ENCODE data around the gene INHBE.

The INHBE gene

GRCh38 chr12:57474862-57475261, 19.8 kb downstream of the INHBE start:
- no peak overlapping the region for H3K4me3 ChIP-seq (ENCODE audit: low read depth, low read length)
- in situ Hi-C loops (cut with HindIII; ENCODE audit: low sequenced_read_pairs) = loop anchor here (25.0 kb wide), 1 partner anchor 163 kb away; no protein-coding TSS in a partner anchor
- DNase-seq (ENCODE audit: low read depth) = no peak
- TF ChIP-seq, protein P1, sequence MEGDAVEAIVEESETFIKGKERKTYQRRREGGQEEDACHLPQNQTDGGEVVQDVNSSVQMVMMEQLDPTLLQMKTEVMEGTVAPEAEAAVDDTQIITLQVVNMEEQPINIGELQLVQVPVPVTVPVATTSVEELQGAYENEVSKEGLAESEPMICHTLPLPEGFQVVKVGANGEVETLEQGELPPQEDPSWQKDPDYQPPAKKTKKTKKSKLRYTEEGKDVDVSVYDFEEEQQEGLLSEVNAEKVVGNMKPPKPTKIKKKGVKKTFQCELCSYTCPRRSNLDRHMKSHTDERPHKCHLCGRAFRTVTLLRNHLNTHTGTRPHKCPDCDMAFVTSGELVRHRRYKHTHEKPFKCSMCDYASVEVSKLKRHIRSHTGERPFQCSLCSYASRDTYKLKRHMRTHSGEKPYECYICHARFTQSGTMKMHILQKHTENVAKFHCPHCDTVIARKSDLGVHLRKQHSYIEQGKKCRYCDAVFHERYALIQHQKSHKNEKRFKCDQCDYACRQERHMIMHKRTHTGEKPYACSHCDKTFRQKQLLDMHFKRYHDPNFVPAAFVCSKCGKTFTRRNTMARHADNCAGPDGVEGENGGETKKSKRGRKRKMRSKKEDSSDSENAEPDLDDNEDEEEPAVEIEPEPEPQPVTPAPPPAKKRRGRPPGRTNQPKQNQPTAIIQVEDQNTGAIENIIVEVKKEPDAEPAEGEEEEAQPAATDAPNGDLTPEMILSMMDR (IDR thresholded peaks at IDR 0.05; ENCODE audit: low read depth, low read length, missing control alignments) = no peak

- peak overlapping the region; percentile 15 for H3K4me3 ChIP-seq (ENCODE audit: low read depth, low read length)
- in situ Hi-C loops (cut with HindIII; ENCODE audit: low sequenced_read_pairs) = no loop called here
- TF ChIP-seq, protein P1 (IDR thresholded peaks at IDR 0.05; ENCODE audit: low read depth, low read length, missing control alignments) = no peak
- no peak for DNase-seq (ENCODE audit: low read depth)
Observed at GRCh38 chr12:57475271-57476161, 20.4 kb downstream of the INHBE start.

- TF ChIP-seq, protein P1 (IDR thresholded peaks at IDR 0.05; ENCODE audit: low read depth, low read length, missing control alignments) = no peak
- in situ Hi-C loops (cut with HindIII; ENCODE audit: low sequenced_read_pairs) = no loop called here
- H3K4me3 ChIP-seq (ENCODE audit: low read depth, low read length) = peak overlapping the region; percentile 15
- no peak for DNase-seq (ENCODE audit: low read depth)
Observed at GRCh38 chr12:57476162-57476992, 21.3 kb downstream of the INHBE start.

DNA sequence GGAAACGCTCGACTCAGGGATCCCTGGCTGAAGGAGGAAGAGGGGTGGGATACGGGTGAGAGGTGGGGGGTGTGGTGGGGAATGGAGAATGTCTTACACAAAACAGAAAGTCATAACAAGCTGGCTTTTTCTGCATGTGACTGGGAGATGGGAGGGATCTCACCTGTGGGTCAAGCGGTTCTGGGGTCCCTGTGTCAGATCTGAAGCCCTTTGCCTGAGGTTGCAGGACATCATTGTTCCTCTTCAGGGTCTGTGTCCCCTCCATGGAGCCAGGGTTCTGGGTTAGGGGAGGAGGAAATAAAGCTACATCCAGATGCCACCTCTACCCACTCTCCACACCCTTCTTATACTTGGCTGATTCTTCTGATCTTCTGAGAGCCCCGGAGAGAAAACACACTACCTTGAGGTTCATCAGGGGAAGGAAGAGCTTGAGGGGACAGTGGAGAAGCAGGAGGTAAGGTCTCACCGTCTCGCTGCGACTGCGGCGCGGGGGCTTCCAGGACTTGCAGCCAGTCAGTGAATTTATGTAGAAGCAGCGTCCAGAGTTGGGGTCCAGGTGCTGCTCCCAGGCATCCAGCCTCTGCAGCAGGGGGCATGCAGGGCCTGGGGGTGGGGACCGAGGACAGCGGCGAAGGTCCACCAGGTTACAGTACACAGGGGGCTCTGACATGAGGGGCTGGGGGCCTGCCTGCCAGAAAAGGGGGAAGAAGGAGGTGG, 22.0 kb downstream of the INHBE start:
- H3K4me3 ChIP-seq (ENCODE audit: low read depth, low read length) = no peak overlapping the region
- no peak for DNase-seq (ENCODE audit: low read depth)
- in situ Hi-C loops (cut with HindIII; ENCODE audit: low sequenced_read_pairs) = no loop called here
- TF ChIP-seq, protein P1 (IDR thresholded peaks at IDR 0.05; ENCODE audit: low read depth, low read length, missing control alignments) = no peak

GRCh38 chr12:57477710-57478681, 22.9 kb downstream of the INHBE start:
- in situ Hi-C loops (cut with HindIII; ENCODE audit: low sequenced_read_pairs) = no loop called here
- DNase-seq (ENCODE audit: low read depth) = no peak
- TF ChIP-seq, protein P1 (IDR thresholded peaks at IDR 0.05; ENCODE audit: low read depth, low read length, missing control alignments) = no peak
- H3K4me3 ChIP-seq (ENCODE audit: low read depth, low read length) = no peak overlapping the region
